Suprapubic skin (tissue), 3 donors: Measurements from ENCODE around the gene SLC38A10.

ENCODE experiments used
- CTCF ChIP-seq, 2 donors: fragments of 200-600 bp in 1 of 2; fragments of 450-650 bp in 1 of 2; sonication (generic) in 1 of 2; IDR thresholded peaks; one replicate each; pipeline ENCODE4 v1.5.1; 2016 to 2019; ENCODE audit warnings: antibody characterized with exemption in 2 of 2, mild to moderate bottlenecking in 1 of 2, moderate library complexity in 1 of 2
- POLR2AphosphoS5 ChIP-seq, 3 donors: sonication (generic); formaldehyde crosslinking; IDR thresholded peaks; one replicate each; pipeline ENCODE4 v1.6.1; 2017; ENCODE audit warnings: antibody characterized with exemption in 3 of 3

DNA sequence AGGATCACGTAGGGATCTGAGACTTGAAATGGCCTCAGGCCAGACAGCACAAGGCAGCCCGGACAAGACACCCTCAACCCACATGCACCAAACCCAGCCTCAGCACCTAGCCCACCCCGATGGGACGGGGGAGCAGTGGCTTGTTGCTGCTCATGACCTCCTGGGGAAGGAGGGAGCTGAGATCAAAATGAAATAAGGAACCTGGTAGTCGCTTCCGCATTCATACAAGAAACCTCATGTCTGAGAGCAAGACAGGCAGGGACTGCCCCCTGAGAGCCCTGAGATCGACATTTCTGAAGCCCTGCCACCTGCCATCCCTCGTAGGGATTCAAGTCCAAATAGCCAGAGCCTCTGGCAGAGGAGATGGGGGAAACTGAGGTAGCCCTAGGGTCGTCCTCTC, 66.7 kb downstream of the SLC38A10 start:
- TF ChIP-seq CTCF (IDR thresholded peaks at IDR 0.05), result no peak
- no peak for TF ChIP-seq POLR2AphosphoS5 (IDR thresholded peaks at IDR 0.05)
